HEK293 (cell line): ENCODE data around the gene SLC35E3.

Experiments
- CTCF ChIA-PET: fragments of 350-600 bp; formaldehyde crosslinking; extraction: SDS; loops from one replicate; lab custom pipeline; 2021; ENCODE audit warnings: antibody characterized with exemption; lab: Yijun Ruan, JAX
- POLR2A ChIA-PET: fragments of 300-600 bp; formaldehyde crosslinking; extraction: SDS; loops from one replicate; lab custom pipeline; 2020; ENCODE audit warnings: antibody characterized with exemption, inconsistent platforms; lab: Yijun Ruan, JAX
- H3K27ac ChIP-seq: fragments of 200-500 bp; sonication (Bioruptor generic); 2 replicates; pipeline ENCODE4 v1.5.1; 2014; ENCODE audit warnings: low read depth, low read length, control low read depth, inconsistent platforms; ENCODE audit errors: extremely low read depth
- H3K36me3 ChIP-seq, 2 experiments: fragments of 200-500 bp in 1 of 2; sonication (Bioruptor generic) in 1 of 2; 1 replicate in 1 of 2; 2 replicates in 1 of 2; pipeline ENCODE4 v1.5.1; 2014 to 2017; ENCODE audit warnings: inconsistent platforms in 2 of 2, low read length in 2 of 2; ENCODE audit not compliant: control insufficient read depth in 2 of 2, insufficient read depth in 1 of 2
- H3K4me1 ChIP-seq: fragments of 200-500 bp; sonication (Bioruptor generic); 2 replicates; pipeline ENCODE4 v1.5.1; 2014; ENCODE audit warnings: mild to moderate bottlenecking, low read length, inconsistent platforms; ENCODE audit not compliant: control insufficient read depth, insufficient read depth
- H3K4me3 ChIP-seq: 2 replicates; pipeline ENCODE4 v1.5.1; 2011; ENCODE audit warnings: low read depth, mild to moderate bottlenecking, control low read depth, low read length, moderate library complexity
- H3K9me3 ChIP-seq: fragments of 200-500 bp; sonication (Bioruptor generic); 2 replicates; pipeline ENCODE4 v1.5.1; 2014; ENCODE audit warnings: low read depth, low read length, inconsistent platforms; ENCODE audit not compliant: control insufficient read depth, insufficient read depth
- HOXD13 ChIP-seq: sonication (generic); formaldehyde crosslinking; IDR thresholded peaks from 2 replicates; pipeline ENCODE4 v1.8.0; 2022; ENCODE audit warnings: missing genetic modification reagents, borderline replicate concordance
- KLF7 ChIP-seq: fragments of 450-650 bp; formaldehyde crosslinking; IDR thresholded peaks from 2 replicates; pipeline ENCODE4 v1.5.1; 2016; ENCODE audit warnings: missing biosample characterization, missing genetic modification characterization, borderline replicate concordance
- MEIS1 ChIP-seq: sonication (generic); formaldehyde crosslinking; IDR thresholded peaks from 2 replicates; pipeline ENCODE4 v1.8.1; 2022; ENCODE audit warnings: missing genetic modification reagents, mild to moderate bottlenecking, borderline replicate concordance
- MZF1 ChIP-seq: fragments of 450-650 bp; formaldehyde crosslinking; IDR thresholded peaks from 2 replicates; pipeline ENCODE4 v1.5.1; 2017; ENCODE audit warnings: missing biosample characterization, missing genetic modification characterization, borderline replicate concordance
- OSR2 ChIP-seq: fragments of 450-650 bp; formaldehyde crosslinking; IDR thresholded peaks from 2 replicates; pipeline ENCODE4 v1.5.1; 2016; ENCODE audit warnings: missing biosample characterization, missing genetic modification characterization
- PBX3 ChIP-seq: sonication (generic); formaldehyde crosslinking; IDR thresholded peaks from 2 replicates; pipeline ENCODE4 v1.8.1; 2022; ENCODE audit warnings: mild to moderate bottlenecking, moderate library complexity, missing genetic modification reagents
- SALL2 ChIP-seq: fragments of 450-650 bp; formaldehyde crosslinking; IDR thresholded peaks from 2 replicates; pipeline ENCODE4 v1.5.0; 2017; ENCODE audit warnings: missing biosample characterization, mild to moderate bottlenecking, missing genetic modification characterization, borderline replicate concordance
- ZBTB44 ChIP-seq: fragments of 450-650 bp; IDR thresholded peaks from 2 replicates; pipeline ENCODE4 v1.5.1; 2018; ENCODE audit warnings: missing biosample characterization, mild to moderate bottlenecking, missing genetic modification characterization
- ZBTB8A ChIP-seq: fragments of 450-650 bp; formaldehyde crosslinking; IDR thresholded peaks from 2 replicates; pipeline ENCODE4 v1.5.1; 2016; ENCODE audit warnings: missing biosample characterization, missing genetic modification characterization
- ZNF132 ChIP-seq: fragments of 450-650 bp; formaldehyde crosslinking; IDR thresholded peaks from 2 replicates; pipeline ENCODE4 v1.5.1; 2017; ENCODE audit warnings: missing biosample characterization, missing genetic modification characterization, borderline replicate concordance
- ZNF146 ChIP-seq: fragments of 450-650 bp; formaldehyde crosslinking; IDR thresholded peaks from 2 replicates; pipeline ENCODE4 v1.5.1; 2016; ENCODE audit warnings: missing biosample characterization, missing genetic modification characterization
- ZNF24 ChIP-seq: fragments of 450-650 bp; formaldehyde crosslinking; IDR thresholded peaks from 2 replicates; pipeline ENCODE4 v1.5.1; 2016; ENCODE audit warnings: missing biosample characterization, missing genetic modification characterization
- ZNF350 ChIP-seq: fragments of 450-650 bp; formaldehyde crosslinking; IDR thresholded peaks from 2 replicates; pipeline ENCODE4 v1.5.0; 2017; ENCODE audit warnings: missing biosample characterization, mild to moderate bottlenecking, missing genetic modification characterization
- ZNF366 ChIP-seq: fragments of 450-650 bp; formaldehyde crosslinking; conservative IDR thresholded peaks from 2 replicates; pipeline ENCODE4 v1.5.1; 2016; ENCODE audit warnings: missing biosample characterization, missing genetic modification characterization
- ZNF433 ChIP-seq: fragments of 450-650 bp; formaldehyde crosslinking; IDR thresholded peaks from 2 replicates; pipeline ENCODE4 v1.5.1; 2016; ENCODE audit warnings: missing biosample characterization, missing genetic modification characterization, low read depth
- ZNF529 ChIP-seq: fragments of 450-650 bp; formaldehyde crosslinking; IDR thresholded peaks from 2 replicates; pipeline ENCODE4 v1.5.1; 2017; ENCODE audit warnings: missing genetic modification characterization, missing biosample characterization; ENCODE audit not compliant: insufficient replicate concordance
- ZNF624 ChIP-seq: fragments of 450-650 bp; formaldehyde crosslinking; IDR thresholded peaks from 2 replicates; pipeline ENCODE4 v1.5.1; 2017; ENCODE audit warnings: missing biosample characterization, missing genetic modification characterization
- ZNF664 ChIP-seq: fragments of 450-650 bp; formaldehyde crosslinking; IDR thresholded peaks from 2 replicates; pipeline ENCODE4 v1.5.1; 2016; ENCODE audit warnings: missing biosample characterization, missing genetic modification characterization
- ZNF776 ChIP-seq: fragments of 450-650 bp; formaldehyde crosslinking; IDR thresholded peaks from 2 replicates; pipeline ENCODE4 v1.5.0; 2017; ENCODE audit warnings: missing biosample characterization, missing genetic modification characterization, borderline replicate concordance
- ZNF830 ChIP-seq: fragments of 450-650 bp; IDR thresholded peaks from 2 replicates; pipeline ENCODE4 v1.5.0; 2018; ENCODE audit warnings: missing biosample characterization, missing genetic modification characterization, low read depth, mild to moderate bottlenecking, moderate library complexity
- TF ChIP-seq, protein P1 (sequence below): fragments of 450-650 bp; formaldehyde crosslinking; IDR thresholded peaks from 2 replicates; pipeline ENCODE4 v1.5.1; 2016; ENCODE audit warnings: missing biosample characterization, missing genetic modification characterization, low read depth
- TF ChIP-seq, protein P2 (sequence below): fragments of 450-650 bp; formaldehyde crosslinking; IDR thresholded peaks from 2 replicates; pipeline ENCODE4 v1.5.1; 2016; ENCODE audit warnings: missing biosample characterization, missing genetic modification characterization, borderline replicate concordance
- TF ChIP-seq, protein P3 (sequence below): fragments of 450-650 bp; formaldehyde crosslinking; conservative IDR thresholded peaks from 2 replicates; pipeline ENCODE4 v1.5.1; 2016; ENCODE audit warnings: low read depth, missing biosample characterization, missing genetic modification characterization

Gene SLC35E3

DNA sequence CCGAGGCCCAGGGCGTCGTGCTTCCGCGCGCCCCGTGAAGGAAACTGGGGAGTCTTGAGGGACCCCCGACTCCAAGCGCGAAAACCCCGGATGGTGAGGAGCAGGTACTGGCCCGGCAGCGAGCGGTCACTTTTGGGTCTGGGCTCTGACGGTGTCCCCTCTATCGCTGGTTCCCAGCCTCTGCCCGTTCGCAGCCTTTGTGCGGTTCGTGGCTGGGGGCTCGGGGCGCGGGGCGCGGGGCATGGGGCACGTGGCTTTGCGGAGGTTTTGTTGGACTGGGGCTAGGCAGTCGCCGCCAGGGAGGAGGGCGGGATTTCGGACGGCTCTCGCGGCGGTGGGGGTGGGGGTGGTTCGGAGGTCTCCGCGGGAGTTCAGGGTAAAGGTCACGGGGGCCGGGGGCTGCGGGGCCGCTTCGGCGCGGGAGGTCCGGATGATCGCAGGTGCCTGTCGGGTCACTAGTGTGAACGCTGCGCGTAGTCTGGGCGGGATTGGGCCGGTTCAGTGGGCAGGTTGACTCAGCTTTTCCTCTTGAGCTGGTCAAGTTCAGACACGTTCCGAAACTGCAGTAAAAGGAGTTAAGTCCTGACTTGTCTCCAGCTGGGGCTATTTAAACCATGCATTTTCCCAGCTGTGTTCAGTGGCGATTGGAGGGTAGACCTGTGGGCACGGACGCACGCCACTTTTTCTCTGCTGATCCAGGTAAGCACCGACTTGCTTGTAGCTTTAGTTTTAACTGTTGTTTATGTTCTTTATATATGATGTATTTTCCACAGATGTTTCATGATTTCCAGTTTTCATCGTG, 62.6 kb downstream of the SLC35E3 start (continued):
- TF ChIP-seq HOXD13 (peak; percentile 82), ZNF132 (tag by site-specific recombination) (no peak), PBX3 (CRISPR knock-in tag) (no peak), ZNF624 (tag by site-specific recombination) (0 out of 2 replicates have a peak, but pooled peaks have one; percentile 33), ZNF24 (peak; percentile 95), ZNF529 (tag by site-specific recombination) (no peak), KLF7 (tag by site-specific recombination) (peak; percentile 88; the same call in 1 of the 2 replicates), ZBTB44 (tag by site-specific recombination) (peak; percentile 99), ZNF776 (tag by site-specific recombination) (no peak), ZNF350 (tag by site-specific recombination) (no peak), ZNF433 (tag by site-specific recombination) (no peak), ZNF830 (tag by site-specific recombination) (no peak)
- TF ChIP-seq, protein P1, sequence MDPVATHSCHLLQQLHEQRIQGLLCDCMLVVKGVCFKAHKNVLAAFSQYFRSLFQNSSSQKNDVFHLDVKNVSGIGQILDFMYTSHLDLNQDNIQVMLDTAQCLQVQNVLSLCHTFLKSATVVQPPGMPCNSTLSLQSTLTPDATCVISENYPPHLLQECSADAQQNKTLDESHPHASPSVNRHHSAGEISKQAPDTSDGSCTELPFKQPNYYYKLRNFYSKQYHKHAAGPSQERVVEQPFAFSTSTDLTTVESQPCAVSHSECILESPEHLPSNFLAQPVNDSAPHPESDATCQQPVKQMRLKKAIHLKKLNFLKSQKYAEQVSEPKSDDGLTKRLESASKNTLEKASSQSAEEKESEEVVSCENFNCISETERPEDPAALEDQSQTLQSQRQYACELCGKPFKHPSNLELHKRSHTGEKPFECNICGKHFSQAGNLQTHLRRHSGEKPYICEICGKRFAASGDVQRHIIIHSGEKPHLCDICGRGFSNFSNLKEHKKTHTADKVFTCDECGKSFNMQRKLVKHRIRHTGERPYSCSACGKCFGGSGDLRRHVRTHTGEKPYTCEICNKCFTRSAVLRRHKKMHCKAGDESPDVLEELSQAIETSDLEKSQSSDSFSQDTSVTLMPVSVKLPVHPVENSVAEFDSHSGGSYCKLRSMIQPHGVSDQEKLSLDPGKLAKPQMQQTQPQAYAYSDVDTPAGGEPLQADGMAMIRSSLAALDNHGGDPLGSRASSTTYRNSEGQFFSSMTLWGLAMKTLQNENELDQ (tag by site-specific recombination) = no peak

DNA sequence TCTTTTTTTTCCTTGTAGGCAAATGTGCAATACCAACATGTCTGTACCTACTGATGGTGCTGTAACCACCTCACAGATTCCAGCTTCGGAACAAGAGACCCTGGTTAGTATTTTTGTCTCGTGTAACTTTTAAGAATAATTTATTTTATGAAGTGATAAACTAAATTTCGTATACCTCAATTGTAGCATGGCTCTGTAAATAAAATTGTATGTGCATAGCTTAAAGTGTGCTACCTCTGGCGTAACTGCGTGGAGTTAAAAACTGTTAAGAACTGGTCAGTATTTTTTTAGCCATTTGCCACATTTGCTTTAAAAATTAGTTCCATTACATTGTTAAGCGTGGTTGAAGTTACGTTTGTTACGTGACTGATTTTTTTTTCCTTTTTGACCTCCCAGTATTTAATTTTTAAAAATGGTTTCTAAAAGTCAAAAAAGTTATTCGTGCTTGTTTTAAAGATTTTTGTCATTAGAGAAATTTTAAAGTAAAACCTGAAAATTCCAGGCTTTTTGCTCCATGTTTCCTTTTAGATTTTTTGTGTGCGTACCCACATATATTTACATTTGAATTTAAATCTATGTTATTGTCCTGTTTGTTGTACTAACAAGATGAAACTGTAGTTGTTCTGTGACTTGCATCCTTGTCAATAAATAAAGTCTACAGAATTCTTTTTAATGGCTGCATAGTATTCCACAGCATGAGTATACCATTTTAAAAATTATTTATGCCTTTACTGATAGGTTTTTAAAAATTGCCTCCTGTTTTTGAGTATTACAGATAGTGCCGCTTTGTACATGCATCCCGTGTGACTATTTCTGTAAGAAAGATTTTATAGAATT, 63.4 kb downstream of the SLC35E3 start:
- Histone ChIP-seq H3K27ac (peak overlapping the region; percentile 100), H3K4me1 (peaks cover 11% of the 10 kb centered on the region; the same call in 1 of the 2 replicates), H3K9me3 (no peaks in the 10 kb centered on the region), H3K36me3 (peaks cover 46 to 48% of the 10 kb centered on the region in 2 experiments), H3K4me3 (peak overlapping the region; percentile 97)
- POLR2A ChIA-PET = interaction anchor here (0.6 to 2.7 kb wide), 18 partner anchors 8 to 943 kb away, joined by 3 to 61 read pairs (median 4); partner anchors contain the start of genes RAP1B and SLC35E3
- CTCF ChIA-PET = interaction anchor here (0.6 to 1.6 kb wide), 3 partner anchors 9 to 63 kb away, joined by 4 to 5 read pairs (median 4); no protein-coding TSS in a partner anchor
- TF ChIP-seq, protein P2, sequence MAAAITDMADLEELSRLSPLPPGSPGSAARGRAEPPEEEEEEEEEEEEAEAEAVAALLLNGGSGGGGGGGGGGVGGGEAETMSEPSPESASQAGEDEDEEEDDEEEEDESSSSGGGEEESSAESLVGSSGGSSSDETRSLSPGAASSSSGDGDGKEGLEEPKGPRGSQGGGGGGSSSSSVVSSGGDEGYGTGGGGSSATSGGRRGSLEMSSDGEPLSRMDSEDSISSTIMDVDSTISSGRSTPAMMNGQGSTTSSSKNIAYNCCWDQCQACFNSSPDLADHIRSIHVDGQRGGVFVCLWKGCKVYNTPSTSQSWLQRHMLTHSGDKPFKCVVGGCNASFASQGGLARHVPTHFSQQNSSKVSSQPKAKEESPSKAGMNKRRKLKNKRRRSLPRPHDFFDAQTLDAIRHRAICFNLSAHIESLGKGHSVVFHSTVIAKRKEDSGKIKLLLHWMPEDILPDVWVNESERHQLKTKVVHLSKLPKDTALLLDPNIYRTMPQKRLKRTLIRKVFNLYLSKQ (tag by site-specific recombination) = no peak
- TF ChIP-seq, protein P3, sequence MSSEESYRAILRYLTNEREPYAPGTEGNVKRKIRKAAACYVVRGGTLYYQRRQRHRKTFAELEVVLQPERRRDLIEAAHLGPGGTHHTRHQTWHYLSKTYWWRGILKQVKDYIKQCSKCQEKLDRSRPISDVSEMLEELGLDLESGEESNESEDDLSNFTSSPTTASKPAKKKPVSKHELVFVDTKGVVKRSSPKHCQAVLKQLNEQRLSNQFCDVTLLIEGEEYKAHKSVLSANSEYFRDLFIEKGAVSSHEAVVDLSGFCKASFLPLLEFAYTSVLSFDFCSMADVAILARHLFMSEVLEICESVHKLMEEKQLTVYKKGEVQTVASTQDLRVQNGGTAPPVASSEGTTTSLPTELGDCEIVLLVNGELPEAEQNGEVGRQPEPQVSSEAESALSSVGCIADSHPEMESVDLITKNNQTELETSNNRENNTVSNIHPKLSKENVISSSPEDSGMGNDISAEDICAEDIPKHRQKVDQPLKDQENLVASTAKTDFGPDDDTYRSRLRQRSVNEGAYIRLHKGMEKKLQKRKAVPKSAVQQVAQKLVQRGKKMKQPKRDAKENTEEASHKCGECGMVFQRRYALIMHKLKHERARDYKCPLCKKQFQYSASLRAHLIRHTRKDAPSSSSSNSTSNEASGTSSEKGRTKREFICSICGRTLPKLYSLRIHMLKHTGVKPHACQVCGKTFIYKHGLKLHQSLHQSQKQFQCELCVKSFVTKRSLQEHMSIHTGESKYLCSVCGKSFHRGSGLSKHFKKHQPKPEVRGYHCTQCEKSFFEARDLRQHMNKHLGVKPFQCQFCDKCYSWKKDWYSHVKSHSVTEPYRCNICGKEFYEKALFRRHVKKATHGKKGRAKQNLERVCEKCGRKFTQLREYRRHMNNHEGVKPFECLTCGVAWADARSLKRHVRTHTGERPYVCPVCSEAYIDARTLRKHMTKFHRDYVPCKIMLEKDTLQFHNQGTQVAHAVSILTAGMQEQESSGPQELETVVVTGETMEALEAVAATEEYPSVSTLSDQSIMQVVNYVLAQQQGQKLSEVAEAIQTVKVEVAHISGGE (tag by site-specific recombination) = 0 out of 2 replicates have a peak, but pooled peaks have one; percentile 4
- peak; percentile 39; the same call in 1 of the 2 replicates for TF ChIP-seq ZNF366 (tag by site-specific recombination)
- TF ChIP-seq MEIS1 (CRISPR knock-in tag) = no peak
- TF ChIP-seq OSR2 (tag by site-specific recombination) = no peak
- 0 out of 2 replicates have a peak, but pooled peaks have one; percentile 5 for TF ChIP-seq ZNF664 (tag by site-specific recombination)
- no peak for TF ChIP-seq SALL2 (tag by site-specific recombination)
- TF ChIP-seq ZBTB8A = 0 out of 2 replicates have a peak, but pooled peaks have one; percentile 23
- TF ChIP-seq MZF1 = no peak
- peak; percentile 96 for TF ChIP-seq ZNF146
